ENCODE measurements around the gene JSRP1.

Gene JSRP1

DNA sequence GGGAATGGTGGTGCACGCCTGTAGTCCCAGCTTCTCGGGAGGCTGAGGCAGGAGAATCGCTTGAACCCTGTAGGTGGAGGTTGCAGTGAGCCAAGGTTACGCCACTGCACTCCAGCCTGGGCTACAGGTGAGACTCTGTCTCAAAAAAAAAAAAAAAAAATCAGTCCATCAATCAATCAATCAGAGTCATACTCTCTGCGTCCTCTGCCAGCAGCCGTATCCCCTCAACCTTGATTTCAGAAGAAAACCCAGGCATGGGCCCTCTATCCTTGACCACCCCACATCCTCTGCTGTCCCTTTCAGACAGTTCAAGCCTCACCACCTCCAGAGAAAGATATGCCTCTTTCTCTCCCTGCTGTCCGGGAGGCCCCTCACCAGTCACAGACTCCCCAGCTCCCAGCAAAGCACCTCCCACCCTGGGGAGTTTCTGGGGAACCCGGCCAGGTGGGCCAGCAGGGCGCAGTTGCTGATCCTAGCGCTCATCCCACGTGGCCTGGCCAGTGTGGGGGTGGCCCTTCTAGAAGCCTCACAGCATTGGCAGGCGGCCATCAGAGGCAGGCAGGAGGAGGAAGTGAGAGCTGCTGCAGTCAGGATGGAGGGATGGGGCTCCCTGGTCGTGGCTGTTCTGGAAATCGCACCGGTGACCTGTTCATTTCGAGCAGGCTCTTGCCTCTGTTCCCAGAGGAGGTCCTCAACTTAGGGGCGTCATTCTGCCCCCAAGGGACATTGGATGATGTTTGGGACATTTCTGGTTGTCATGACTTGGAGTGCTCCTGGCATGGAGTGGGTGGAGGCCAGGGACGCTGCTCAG lies 10.2 kb upstream of the JSRP1 start:
- DNase-seq: no peak

DNA sequence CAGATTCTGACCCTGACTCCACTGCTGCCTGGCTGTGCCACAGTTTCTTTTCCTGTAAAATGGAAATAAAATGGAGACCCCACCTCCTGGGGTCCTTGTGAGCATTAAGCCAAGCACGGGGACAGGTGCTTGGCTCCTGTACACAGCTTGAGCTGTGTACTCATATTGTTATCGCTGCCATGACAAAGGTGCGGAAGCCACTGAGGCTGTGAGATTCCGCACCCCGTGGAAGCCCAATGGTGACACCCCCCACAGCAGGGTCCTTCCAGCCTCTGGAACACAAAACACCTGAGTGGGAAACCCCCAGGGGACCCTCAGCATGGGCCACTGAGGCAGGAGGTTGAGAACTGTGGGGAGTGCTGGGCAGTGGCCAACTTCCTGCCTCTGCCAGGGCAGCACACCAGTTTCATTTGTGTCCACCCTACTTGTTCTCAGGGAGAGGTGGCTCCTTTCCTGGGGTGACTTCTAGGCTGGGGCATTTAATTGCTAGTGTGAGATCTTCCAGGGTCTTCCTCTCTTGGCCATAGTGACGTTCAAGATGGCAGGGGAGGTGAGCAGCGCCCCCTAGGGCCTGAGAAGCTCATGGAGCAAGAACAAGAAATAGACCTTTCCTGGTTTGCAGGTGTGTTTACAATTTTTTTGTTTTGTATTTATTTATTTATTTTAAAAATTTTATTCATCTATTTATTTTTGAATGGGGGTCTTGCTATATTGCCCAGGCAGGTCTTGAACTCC lies 5.4 kb upstream of the JSRP1 start:
- DNase-seq: peak; percentile 57

DNA sequence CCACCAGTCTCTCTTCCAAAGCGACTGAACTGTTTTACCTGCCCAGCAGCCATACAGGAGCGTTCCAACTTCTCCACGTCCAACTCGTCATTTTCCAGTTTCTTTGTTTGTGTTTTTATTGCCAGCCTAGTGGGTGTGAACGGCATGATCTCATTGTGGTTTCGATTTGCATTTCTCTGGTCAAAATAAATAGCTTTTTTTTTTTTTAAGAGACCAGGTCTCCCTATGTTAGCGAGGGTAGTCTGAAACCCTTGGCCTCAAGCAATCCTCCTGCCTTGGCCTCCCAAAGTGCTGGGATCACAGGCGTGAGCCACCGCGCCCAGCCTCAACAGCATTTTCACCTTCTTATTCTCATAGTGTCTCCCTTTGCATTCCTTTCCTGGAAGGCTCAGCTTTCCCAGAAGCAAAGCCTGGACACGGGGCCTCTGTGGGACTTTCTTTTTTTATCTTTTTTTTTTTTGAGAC lies 4.2 kb upstream of the JSRP1 start:
- DNase-seq: no peak

DNA sequence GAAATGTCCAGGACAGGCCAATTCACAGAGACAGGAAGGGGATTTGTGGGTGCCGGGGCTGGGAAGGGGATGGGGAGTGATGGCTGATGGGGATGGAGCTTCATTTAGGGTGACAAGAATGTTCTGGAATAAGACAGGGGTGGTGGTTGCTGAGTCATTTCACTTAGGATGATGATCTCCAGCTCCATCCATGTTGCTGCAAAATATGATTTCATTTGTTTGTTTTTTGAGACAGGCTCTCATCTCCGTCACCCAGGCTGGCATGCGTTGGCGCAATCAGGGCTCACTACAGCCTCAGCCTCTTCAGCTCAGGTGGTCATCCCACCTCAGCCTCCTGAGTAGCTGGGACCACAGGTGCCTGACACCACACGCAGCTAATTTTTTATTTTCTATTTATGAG lies 3.1 kb upstream of the JSRP1 start:
- no peak for DNase-seq

DNA sequence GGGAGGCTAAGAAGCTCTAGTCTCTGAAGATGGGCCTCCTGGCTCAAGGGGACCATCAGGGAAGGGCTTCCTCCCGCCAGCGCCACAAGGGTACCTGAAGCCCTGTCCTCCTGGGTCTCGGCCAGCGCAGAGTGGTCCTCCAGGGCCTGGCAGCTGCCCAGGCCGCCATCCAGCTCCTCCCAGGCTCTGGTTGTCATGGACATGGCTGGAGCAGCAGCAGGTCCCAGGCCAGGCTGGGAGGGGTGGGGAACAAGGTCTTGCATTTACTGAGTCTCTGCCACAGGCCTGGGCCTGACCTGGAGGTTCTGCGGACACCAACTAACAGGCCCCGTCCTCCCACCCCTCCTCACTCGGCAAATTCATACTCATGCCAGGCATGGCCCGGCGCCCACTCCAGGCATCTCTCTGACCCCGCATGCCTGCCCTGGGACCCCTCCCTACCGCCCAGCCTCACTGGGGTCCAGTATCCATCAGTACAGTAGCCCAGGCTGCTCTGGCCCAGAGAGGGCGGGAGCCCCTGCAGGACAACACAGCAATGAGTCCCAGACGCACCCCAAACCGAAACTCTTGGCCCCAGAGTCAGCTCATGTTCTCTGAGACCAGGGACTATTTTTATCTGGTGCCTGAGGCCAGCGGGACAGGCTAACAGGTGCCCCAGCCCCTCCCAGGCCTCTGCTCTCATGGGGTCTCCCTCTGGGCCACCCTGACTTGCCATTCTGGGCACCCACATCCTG lies 938 bp downstream of the JSRP1 start:
- DNase-seq: no peak

DNA sequence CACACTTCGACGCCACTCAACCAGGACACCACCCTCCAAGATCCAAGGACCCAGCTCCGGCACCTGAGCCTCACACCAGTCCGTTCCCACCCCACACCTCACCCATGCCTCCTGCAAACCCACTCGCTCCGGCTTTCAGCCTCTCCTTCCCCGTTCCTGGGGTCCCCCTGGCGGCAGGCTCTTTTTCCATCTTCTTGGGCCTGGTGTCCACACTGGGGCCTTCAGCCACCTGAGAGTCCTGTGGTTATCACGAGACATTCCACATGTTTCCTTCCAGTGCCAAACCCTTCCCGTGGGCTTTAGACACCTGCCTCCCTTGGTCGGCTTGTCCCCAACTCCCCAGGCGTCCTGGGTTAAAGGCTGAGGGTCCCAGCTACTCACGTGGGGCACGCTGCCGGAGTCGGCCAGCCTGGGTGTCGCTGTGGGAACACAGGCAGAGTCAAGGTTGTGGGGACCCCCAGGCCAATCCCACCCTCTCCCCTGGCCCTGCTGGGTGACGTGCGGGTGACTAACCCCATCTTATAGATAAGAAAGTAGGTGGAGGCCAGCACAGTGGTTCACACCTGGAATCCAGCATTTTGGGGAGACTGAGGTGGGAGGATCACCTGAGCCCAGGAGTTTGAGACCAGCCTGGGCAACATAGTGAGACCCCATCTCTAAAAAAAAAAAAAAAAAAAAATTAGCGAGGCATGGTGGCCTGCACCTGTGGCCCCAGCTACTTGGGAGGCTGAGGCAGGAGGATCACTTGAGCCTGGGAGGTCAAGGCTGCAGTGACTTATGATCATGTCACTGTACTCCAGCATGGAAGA lies 1.9 kb downstream of the JSRP1 start:
- DNase-seq: no peak

DNA sequence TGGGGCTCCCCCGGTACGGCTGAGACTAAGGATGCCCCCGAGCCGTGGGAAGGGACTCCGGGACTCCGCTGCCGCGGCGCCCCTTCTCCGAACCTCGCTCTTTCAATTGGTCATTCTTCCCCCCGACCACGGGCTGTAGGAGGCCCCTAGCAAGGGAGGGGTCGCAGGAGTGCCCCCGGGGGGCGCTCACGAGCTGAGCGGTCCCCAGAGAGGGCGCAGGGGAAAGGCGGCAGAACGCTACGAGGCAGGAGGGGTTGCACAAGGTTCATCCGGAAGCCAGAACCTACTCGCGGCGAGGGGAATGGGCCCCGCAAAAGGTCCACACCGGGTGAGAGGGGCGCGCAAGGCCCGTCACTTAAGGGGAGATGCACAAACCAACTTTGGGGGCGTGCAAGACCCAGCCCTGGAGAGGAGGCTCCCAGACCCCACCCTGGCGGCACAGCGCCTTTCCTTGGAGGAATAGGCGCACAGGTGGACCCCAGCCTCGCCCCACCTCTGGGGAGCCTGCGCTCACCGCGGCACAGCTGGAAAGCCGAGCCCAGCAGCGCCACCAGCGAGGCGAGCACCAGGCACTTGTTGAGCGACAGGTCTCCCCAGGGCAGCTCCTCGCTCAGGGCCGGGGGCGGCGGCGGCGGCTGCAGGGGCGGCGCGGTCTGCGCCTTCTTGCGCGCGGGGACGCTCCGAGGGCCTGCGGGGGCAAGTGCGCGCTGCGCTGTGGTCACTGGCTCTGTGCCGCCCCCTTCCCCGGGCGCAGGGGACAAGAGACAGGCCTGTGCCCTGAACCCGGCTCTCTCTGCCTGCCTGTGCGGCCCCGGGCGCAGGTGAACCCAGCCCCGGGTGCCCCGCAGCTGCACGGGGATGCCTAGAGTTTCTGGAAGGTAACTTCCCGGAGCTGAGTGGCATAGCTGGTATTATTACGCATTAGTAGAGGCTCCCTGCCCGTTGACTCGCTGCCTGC lies 2.8 kb downstream of the JSRP1 start:
- peak; percentile 70 for DNase-seq

DNA sequence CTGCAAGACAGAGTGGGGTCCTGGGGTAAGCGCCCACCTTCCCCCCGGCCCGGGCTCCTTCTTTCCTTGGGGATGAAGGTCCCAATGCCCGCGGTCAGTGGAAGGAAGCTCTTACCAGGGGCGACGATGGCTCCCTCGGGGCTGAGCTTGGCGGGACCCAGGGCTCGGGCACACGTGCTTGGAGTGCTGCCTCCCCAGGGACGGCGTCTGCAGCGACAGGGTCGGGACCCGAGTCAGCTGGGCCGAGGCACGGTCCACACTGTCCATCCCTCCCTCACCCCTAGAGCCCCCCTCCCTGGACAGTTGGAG lies 3.5 kb downstream of the JSRP1 start:
- no peak for DNase-seq

DNA sequence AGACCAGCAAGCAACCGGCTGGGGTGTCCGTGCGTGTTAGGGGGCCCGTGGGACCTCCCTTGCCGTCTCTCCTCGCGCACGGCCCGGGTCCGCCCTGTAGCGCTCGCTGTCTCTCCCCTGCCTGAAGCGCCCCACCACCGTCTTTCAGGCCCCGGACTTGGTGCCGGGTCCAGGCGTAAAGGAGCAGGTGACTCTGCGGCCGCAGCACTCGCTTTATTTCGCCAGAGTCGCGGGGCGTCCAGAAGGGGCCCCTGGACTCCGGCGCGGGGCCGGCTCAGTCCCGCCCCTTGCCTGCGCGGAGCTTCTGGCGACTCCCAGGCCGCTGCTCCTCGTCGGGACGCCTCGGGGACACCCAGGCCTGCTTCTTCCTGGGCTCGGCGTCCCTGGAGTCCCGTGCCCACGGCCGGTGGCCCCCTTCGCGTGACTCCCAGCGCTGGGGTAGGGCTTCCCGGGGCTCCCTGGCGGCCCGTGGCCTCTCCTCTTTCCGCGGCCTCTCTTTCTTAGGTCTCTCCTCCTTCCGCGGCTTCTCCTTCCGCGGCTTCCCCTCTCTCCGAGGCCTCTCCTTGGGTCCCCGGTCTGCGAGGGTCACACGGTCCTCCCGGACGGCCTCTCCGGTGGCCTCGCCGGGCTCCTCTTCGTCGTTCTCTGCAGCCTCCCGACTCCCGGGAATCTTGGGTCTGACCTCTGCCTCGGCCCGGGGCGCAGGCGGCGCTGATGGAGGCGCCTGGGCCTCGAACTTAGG lies 4.0 kb downstream of the JSRP1 start:
- DNase-seq: no peak

DNA sequence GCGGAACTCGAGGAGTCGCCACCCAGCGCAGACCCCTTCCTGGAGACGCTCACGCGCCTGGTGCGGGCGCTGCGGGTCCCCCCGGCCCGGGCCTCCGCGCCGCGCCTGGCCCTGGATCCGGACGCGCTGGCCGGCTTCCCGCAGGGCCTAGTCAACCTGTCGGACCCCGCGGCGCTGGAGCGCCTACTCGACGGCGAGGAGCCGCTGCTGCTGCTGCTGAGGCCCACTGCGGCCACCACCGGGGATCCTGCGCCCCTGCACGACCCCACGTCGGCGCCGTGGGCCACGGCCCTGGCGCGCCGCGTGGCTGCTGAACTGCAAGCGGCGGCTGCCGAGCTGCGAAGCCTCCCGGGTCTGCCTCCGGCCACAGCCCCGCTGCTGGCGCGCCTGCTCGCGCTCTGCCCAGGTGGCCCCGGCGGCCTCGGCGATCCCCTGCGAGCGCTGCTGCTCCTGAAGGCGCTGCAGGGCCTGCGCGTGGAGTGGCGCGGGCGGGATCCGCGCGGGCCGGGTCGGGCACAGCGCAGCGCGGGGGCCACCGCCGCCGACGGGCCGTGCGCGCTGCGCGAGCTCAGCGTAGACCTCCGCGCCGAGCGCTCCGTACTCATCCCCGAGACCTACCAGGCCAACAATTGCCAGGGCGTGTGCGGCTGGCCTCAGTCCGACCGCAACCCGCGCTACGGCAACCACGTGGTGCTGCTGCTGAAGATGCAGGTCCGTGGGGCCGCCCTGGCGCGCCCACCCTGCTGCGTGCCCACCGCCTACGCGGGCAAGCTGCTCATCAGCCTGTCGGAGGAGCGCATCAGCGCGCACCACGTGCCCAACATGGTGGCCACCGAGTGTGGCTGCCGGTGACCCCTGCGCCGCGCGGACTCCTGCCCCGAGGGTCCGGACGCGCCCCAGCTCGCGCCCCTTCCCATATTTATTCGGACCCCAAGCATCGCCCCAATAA lies 4.8 kb downstream of the JSRP1 start:
- no peak for DNase-seq

DNA sequence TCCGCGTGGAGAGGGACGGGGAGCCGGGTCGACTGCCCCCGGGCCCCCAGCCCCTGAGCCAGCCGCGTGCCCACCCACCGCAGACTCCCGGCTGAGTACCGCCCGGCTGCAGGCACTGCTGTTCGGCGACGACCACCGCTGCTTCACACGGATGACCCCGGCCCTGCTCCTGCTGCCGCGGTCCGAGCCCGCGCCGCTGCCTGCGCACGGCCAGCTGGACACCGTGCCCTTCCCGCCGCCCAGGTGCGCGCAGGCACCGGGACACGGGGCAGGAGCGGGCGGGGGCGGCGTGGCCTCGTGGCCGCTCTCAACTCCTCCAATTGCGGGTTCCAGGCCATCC lies 5.5 kb downstream of the JSRP1 start:
- no peak for DNase-seq

DNA sequence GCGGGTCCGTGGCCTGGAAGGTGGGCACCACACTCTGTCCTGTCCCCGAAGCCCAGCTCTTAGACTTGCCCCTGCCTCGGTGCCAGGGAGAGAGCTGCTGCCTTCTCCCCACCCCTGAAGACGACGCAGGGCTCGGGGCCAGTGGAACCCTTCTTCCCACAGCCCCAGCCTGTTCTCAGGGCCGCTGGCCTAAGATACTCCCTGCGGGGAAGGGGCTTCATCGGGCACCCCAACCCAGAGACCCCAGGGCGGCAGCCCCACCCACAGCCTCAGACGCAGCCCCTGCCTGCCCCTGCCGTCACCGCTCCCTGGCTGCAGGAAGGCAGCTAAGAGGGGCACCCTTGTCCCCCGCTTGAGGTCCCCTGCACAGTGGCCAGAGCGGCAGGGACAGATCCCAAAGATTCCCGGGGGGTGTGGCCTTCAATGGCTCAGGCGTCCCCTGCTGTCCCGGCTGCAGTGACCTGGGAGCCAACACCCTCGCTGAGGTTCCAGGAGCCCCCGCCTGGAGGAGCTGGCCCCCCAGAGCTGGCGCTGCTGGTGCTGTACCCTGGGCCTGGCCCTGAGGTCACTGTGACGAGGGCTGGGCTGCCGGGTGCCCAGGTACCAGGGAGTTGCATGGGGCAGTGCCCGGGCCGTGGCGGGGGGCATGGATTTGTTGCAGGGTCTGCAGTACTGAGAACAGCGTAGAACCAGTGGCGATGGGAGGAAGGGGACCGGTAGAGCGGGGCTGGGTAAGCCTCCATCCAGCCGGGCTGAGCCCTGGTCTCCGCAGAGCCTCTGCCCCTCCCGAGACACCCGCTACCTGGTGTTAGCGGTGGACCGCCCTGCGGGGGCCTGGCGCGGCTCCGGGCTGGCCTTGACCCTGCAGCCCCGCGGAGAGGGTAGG lies 6.1 kb downstream of the JSRP1 start:
- DNase-seq: no peak

DNA sequence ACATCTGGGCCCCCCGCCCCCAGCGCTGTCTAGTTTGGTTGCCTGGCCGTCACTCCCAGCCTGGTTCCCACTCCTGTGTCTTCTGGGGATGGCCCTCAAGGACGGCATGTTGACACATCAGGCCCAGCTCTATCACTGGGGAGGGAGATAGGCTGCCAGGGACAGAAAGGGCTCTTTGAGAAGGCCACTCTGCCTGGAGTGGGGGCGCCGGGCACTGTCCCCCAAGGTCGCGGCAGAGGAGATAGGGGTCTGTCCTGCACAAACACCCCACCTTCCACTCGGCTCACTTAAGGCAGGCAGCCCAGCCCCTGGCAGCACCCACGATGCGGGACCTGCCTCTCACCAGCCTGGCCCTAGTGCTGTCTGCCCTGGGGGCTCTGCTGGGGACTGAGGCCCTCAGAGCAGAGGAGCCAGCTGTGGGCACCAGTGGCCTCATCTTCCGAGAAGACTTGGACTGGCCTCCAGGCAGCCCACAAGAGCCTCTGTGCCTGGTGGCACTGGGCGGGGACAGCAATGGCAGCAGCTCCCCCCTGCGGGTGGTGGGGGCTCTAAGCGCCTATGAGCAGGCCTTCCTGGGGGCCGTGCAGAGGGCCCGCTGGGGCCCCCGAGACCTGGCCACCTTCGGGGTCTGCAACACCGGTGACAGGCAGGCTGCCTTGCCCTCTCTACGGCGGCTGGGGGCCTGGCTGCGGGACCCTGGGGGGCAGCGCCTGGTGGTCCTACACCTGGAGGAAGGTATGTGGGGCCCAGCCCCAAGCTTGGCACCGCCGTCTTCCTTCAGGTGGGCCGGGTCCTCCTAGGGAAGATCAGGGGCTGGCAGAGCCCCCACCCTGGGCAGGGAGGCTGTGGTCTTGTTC lies 7.0 kb downstream of the JSRP1 start, which contains the start of gene AMH:
Gene AMH (plus strand): TSS at position 314 of the 857 bp plus-strand sequence. CDS start 10 bp downstream, at position 324.
- DNase-seq: no peak

DNA sequence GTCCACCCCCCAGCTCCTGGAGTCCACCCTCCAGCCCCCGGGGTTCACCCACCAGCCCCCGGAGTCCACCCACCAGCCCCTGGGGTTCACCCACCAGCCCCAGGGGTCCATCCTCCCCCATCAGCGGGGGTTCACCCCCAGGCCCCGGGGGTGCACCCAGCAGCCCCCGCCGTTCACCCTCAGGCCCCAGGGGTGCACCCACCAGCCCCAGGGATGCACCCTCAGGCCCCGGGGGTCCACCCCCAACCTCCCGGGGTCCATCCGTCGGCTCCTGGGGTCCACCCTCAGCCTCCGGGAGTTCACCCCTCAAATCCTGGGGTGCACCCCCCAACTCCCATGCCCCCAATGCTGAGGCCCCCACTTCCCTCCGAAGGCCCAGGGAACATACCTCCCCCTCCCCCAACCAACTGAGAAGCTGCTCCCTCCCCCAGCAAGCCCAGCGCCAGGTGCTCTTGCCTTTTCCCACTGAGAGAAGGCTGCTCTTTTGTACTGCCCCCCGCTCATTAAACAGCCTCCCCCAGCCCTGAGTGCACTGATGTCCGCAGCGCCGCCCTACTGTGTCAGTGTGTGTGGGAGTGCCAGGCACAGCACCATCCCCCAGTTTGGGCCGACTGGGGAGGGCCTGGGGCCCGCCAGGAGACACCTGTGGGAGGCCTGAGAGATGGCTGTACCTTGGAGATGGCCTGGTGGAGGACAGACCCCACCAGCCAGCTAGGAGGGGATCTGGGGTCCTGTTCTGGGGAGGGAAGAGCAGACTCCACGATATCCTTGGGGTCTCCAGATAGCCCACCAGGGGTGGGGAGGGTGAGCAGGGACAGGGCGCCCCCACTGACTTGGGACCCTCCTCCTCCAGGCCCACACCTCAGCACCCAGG lies 7.8 kb downstream of the JSRP1 start:
- no peak for DNase-seq

DNA sequence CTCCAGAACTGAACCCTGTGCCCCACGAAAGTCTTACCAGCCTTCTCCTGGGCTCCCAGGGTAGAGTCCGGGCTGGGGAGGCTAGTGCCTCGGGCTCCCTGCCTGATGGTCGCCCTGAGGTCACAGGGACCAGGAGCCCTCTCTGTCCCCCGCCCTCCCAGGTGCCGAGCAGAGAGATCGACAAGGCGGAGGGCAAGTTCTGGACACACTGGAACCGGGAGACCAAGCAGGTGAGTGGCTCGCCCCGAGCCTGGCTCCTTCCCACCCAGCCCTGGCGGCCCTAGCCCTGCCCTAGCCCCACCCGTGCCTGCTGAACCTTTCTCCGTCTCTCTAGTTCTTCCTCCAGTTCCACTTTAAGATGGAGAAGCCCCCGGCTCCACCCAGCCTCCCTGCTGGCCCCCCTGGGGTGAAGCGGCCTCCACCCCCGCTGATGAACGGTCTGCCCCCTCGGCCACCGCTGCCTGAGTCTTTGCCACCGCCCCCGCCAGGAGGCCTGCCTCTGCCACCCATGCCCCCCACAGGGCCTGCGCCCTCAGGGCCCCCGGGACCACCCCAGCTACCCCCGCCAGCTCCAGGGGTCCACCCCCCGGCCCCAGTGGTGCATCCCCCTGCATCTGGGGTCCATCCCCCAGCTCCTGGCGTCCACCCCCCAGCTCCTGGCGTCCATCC lies 8.7 kb downstream of the JSRP1 start:
- DNase-seq: no peak

DNA sequence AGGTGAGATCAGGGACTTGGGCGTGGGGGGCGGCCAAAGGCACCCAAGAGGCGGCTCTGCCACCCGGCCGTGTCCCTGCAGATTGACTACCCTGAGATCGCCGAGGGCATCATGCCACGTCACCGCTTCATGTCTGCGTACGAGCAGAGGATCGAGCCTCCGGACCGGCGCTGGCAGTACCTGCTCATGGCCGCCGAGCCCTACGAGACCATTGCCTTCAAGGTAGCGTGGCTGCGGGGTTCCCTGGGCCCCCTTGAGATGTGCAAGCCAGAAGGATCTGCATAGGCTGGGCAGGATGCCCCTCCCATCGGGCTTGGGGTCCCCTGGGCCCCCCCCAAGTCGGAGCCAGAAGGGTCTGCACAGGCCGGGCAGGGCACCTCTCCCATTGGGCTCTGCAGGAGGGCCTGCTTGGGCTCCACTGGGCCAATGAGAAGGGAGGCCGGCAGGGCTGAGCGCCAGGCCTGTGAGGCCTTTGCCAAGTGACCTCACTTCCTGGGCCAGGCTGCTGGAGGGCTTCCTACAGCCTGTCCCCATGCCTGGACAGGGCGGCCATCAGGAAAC lies 9.3 kb downstream of the JSRP1 start:
- DNase-seq: no peak

Measured in activated gamma-delta T cell treated with Interleukin-2 at 50 U/mL for 16 hours (primary cell).